Measurements from ENCODE around the gene NRG4.

NRG4 gene

GRCh38 chr15:76006136-76006778 lies 6.0 kb downstream of the NRG4 start:
- H3K9me3 ChIP-seq: no peaks in the 10 kb centered on the region
- no peak for TF ChIP-seq CTCF (IDR thresholded peaks at IDR 0.05)
- no peak overlapping the region for H3K4me3 ChIP-seq
- H3K27ac ChIP-seq: no peak overlapping the region
- H3K4me1 ChIP-seq: no peaks in the 10 kb centered on the region
- no peaks in the 10 kb centered on the region for H3K27me3 ChIP-seq
- no peaks in the 10 kb centered on the region for H3K36me3 ChIP-seq
- intact Hi-C loops (cut with DNase I; ENCODE audit: low total_unique reads): no loop called here
- DNase-seq: peak in 1 of 2 donors; percentile 22

GRCh38 chr15:76003364-76003763 lies 8.9 kb downstream of the NRG4 start:
- Histone ChIP-seq H3K9me3 (no peaks in the 10 kb centered on the region), H3K36me3 (no peaks in the 10 kb centered on the region), H3K27ac (no peak overlapping the region), H3K27me3 (no peaks in the 10 kb centered on the region), H3K4me3 (no peak overlapping the region), H3K4me1 (no peaks in the 10 kb centered on the region)
- TF ChIP-seq CTCF (IDR thresholded peaks at IDR 0.05): no peak
- intact Hi-C loops (cut with DNase I; ENCODE audit: low total_unique reads): no loop called here
- DNase-seq: no peak

GRCh38 chr15:75995611-75996010 lies 16.6 kb downstream of the NRG4 start:
- Histone ChIP-seq H3K9me3 (peaks cover 0 to 11% (median 5%) of the 10 kb centered on the region in 3 donors), H3K27ac (no peak overlapping the region), H3K27me3 (no peaks in the 10 kb centered on the region), H3K36me3 (no peaks in the 10 kb centered on the region), H3K4me3 (no peak overlapping the region), H3K4me1 (no peaks in the 10 kb centered on the region)
- intact Hi-C loops (cut with DNase I; ENCODE audit: low total_unique reads): no loop called here
- no peak for TF ChIP-seq CTCF (IDR thresholded peaks at IDR 0.05)
- no peak for DNase-seq

- no peak for DNase-seq
- intact Hi-C loops (cut with DNase I; ENCODE audit: low total_unique reads): no loop called here
- no peaks in the 10 kb centered on the region for H3K27me3 ChIP-seq
- no peak overlapping the region for H3K4me3 ChIP-seq
- no peaks in the 10 kb centered on the region for H3K36me3 ChIP-seq
- peaks cover 0 to 11% (median 5%) of the 10 kb centered on the region in 3 donors for H3K9me3 ChIP-seq
- TF ChIP-seq CTCF (IDR thresholded peaks at IDR 0.05): no peak
- H3K27ac ChIP-seq: no peak overlapping the region
- no peaks in the 10 kb centered on the region for H3K4me1 ChIP-seq
Measured at GRCh38 chr15:75994220-75994619, 18.0 kb downstream of the NRG4 start.

- H3K27ac ChIP-seq: no peak overlapping the region
- intact Hi-C loops (cut with DNase I; ENCODE audit: low total_unique reads): no loop called here
- H3K4me3 ChIP-seq: no peak overlapping the region
- peaks cover 0 to 11% (median 5%) of the 10 kb centered on the region in 3 donors for H3K9me3 ChIP-seq
- DNase-seq: no peak
- no peaks in the 10 kb centered on the region for H3K27me3 ChIP-seq
- no peaks in the 10 kb centered on the region for H3K4me1 ChIP-seq
- no peaks in the 10 kb centered on the region for H3K36me3 ChIP-seq
- no peak for TF ChIP-seq CTCF (IDR thresholded peaks at IDR 0.05)
Measured at GRCh38 chr15:75992897-75993296, 19.3 kb downstream of the NRG4 start.

- intact Hi-C loops (cut with DNase I; ENCODE audit: low total_unique reads): no loop called here
- no peaks in the 10 kb centered on the region for H3K4me1 ChIP-seq
- no peak for TF ChIP-seq CTCF (IDR thresholded peaks at IDR 0.05)
- H3K27ac ChIP-seq: no peak overlapping the region
- no peaks in the 10 kb centered on the region for H3K36me3 ChIP-seq
- no peak overlapping the region for H3K4me3 ChIP-seq
- DNase-seq: no peak
- H3K27me3 ChIP-seq: no peaks in the 10 kb centered on the region
- peaks cover 0 to 11% (median 5%) of the 10 kb centered on the region in 3 donors for H3K9me3 ChIP-seq
Measured at GRCh38 chr15:75989875-75990274, 22.3 kb downstream of the NRG4 start.
